HepG2 (cell line): Measurements from ENCODE around the gene EIF4EBP3. TPM values are rescaled to one million over a fixed set of nuclear protein-coding genes. Genes with fewer than 3 reads are reported as not detected.

Source experiments
- BORCS8-MEF2B ChIP-seq: sonication (generic); formaldehyde crosslinking; IDR thresholded peaks from 2 replicates; pipeline ENCODE4 v1.8.0; 2022; ENCODE audit warnings: mild to moderate bottlenecking, missing genetic modification reagents
- DRAP1 ChIP-seq: IDR thresholded peaks from 2 replicates; pipeline ENCODE4 v1.6.1; 2016; ENCODE audit warnings: missing genetic modification reagents, missing compliant biosample characterization
- FOXK2 ChIP-seq: fragments of 450-650 bp; IDR thresholded peaks from 2 replicates; pipeline ENCODE4 v1.6.1; 2016
- HNF1A ChIP-seq, 2 experiments: sonication (generic) in 1 of 2; formaldehyde crosslinking in 1 of 2; IDR thresholded peaks; 2 replicates each; pipeline versions ENCODE4 v1.4.0 to v1.6.1; 2016 to 2020; ENCODE audit warnings: borderline replicate concordance in 1 of 2, low read depth in 1 of 2, mild to moderate bottlenecking in 1 of 2, missing genetic modification reagents in 1 of 2
- IRF2 ChIP-seq: IDR thresholded peaks from 2 replicates; pipeline ENCODE4 v1.6.1; 2018; ENCODE audit warnings: missing genetic modification reagents, missing compliant biosample characterization
- IRF9 ChIP-seq: sonication (generic); formaldehyde crosslinking; IDR thresholded peaks from 2 replicates; pipeline ENCODE4 v1.8.0; 2022; ENCODE audit warnings: missing genetic modification reagents, mild to moderate bottlenecking, borderline replicate concordance
- MED1 ChIP-seq: sonication (generic); formaldehyde crosslinking; IDR thresholded peaks from 2 replicates; pipeline ENCODE4 v1.4.0; 2020; ENCODE audit warnings: missing genetic modification reagents
- SALL1 ChIP-seq: sonication (generic); formaldehyde crosslinking; IDR thresholded peaks from 2 replicates; pipeline ENCODE4 v1.8.0; 2022; ENCODE audit warnings: mild to moderate bottlenecking, missing genetic modification reagents
- ZNF331 ChIP-seq: sonication (generic); formaldehyde crosslinking; IDR thresholded peaks from 2 replicates; pipeline ENCODE4 v1.4.0; 2020; ENCODE audit warnings: missing genetic modification reagents
- ZNF350 ChIP-seq: sonication (generic); formaldehyde crosslinking; IDR thresholded peaks from 2 replicates; pipeline ENCODE4 v1.4.0; 2020; ENCODE audit warnings: mild to moderate bottlenecking, low read depth, missing genetic modification reagents, borderline replicate concordance
- ZNF576 ChIP-seq: sonication (generic); formaldehyde crosslinking; IDR thresholded peaks from 2 replicates; pipeline ENCODE4 v1.4.0; 2020; ENCODE audit warnings: mild to moderate bottlenecking, missing genetic modification reagents
- ZNF629 ChIP-seq: sonication (generic); formaldehyde crosslinking; conservative IDR thresholded peaks from 2 replicates; pipeline ENCODE4 v1.5.0; 2020; ENCODE audit warnings: missing genetic modification reagents
- ZNF710 ChIP-seq: sonication (generic); formaldehyde crosslinking; IDR thresholded peaks from 2 replicates; pipeline ENCODE4 v1.5.0; 2020; ENCODE audit warnings: mild to moderate bottlenecking, missing genetic modification reagents, borderline replicate concordance
- ZNF749 ChIP-seq: sonication (generic); formaldehyde crosslinking; IDR thresholded peaks from 2 replicates; pipeline ENCODE4 v1.8.0; 2022; ENCODE audit warnings: mild to moderate bottlenecking, missing genetic modification reagents, moderate library complexity, borderline replicate concordance
- ZNF792 ChIP-seq: IDR thresholded peaks from 2 replicates; pipeline ENCODE4 v1.6.1; 2016
- ZXDC ChIP-seq: sonication (generic); formaldehyde crosslinking; IDR thresholded peaks from 2 replicates; pipeline ENCODE4 v1.5.0; 2020; ENCODE audit warnings: mild to moderate bottlenecking, missing genetic modification reagents
- polyA plus RNA-seq, 8 experiments: library from polyadenylated mRNA; depleted of rRNA in 3 of 8; stranded (reverse) in 7 of 8; unstranded in 1 of 8; fragments of >200 nt; fragmentation: Illumina TruSeq in 4 of 8; extraction: Trizol in 4 of 8; gene quantifications; 2 replicates each; pipeline versions ENCODE4 v1.2.1 to v1.2.3, GENCODE V29; 2011 to 2016; ENCODE audit warnings: low read depth in 4 of 8, missing spikeins in 1 of 8, mixed read lengths in 1 of 8; ENCODE audit not compliant: insufficient read depth in 1 of 8
- total RNA-seq, 5 experiments: library from RNA; depleted of rRNA; stranded (reverse); fragments of >200 nt; fragmentation: Illumina TruSeq; extraction: Trizol; gene quantifications; 2 replicates each; pipeline ENCODE4 v1.2.3, GENCODE V29; 2016; ENCODE audit warnings: low read depth in 1 of 5

The EIF4EBP3 gene
- total and polyA plus RNA-seq, 2 of the 13 experiments (the other 11 are each of a cell fraction or from before 2014, with no cell fraction given): 0.61 to 1.7 TPM

GRCh38 chr5:140564196-140565023 lies 16.9 kb downstream of the EIF4EBP3 start, which contains the start of the genes APBB3 and SLC35A4 (continued):
- TF ChIP-seq IRF9 (CRISPR knock-in tag) (0 out of 2 replicates have a peak, but pooled peaks have one; percentile 71), ZNF792 (no peak), DRAP1 (CRISPR knock-in tag) (peak; percentile 37; the same call in 1 of the 2 replicates), ZNF576 (CRISPR knock-in tag) (no peak), ZXDC (CRISPR knock-in tag) (no peak), ZNF350 (peak; percentile 20; the same call in 1 of the 2 replicates), ZNF331 (CRISPR knock-in tag) (no peak), FOXK2 (no peak), ZNF749 (peak; percentile 59; the same call in 1 of the 2 replicates), MED1 (CRISPR knock-in tag) (peak; percentile 22), HNF1A (IDR thresholded peaks at IDR 0.05; ENCODE audit: low read depth) (no peak), HNF1A (CRISPR knock-in tag; IDR thresholded peaks at IDR 0.05; ENCODE audit: borderline replicate concordance) (peak; percentile 32; the same call in 1 of the 2 replicates), ZNF710 (0 out of 2 replicates have a peak, but pooled peaks have one; percentile 23), BORCS8-MEF2B (0 out of 2 replicates have a peak, but pooled peaks have one; percentile 21), IRF2 (CRISPR knock-in tag) (no peak), SALL1 (CRISPR knock-in tag) (peak; percentile 42; the same call in 1 of the 2 replicates), ZNF629 (CRISPR knock-in tag) (no peak)
